Measurements from ENCODE around the gene SLAIN2.
"Not testable (repeated sequence)": the region's sequence is repeated elsewhere in the genome, so short reads cannot be mapped to it uniquely, and the experiment has no call there.

The SLAIN2 gene

GRCh38 chr4:48340965-48341775 is at the start of gene SLAIN2:
SLAIN2 (plus strand) TSS chr4:48341529; CDS start chr4:48341740, 211 bp downstream.
- peak; percentile 99 for DNase-seq (ENCODE audit: low read depth)

GRCh38 chr4:48292218-48292790 is 49.0 kb upstream of the SLAIN2 start:
- DNase-seq (ENCODE audit: low read depth) = not testable (repeated sequence)

GRCh38 chr4:48295116-48295515 is 46.2 kb upstream of the SLAIN2 start:
- no peak for DNase-seq (ENCODE audit: low read depth)

GRCh38 chr4:48296365-48296764 is 45.0 kb upstream of the SLAIN2 start:
- peak; percentile 4 for DNase-seq (ENCODE audit: low read depth)

GRCh38 chr4:48297256-48297846 is 44.0 kb upstream of the SLAIN2 start:
- DNase-seq (ENCODE audit: low read depth) = peak; percentile 63

- no peak for DNase-seq (ENCODE audit: low read depth)
Observed at GRCh38 chr4:48299560-48299959, 41.8 kb upstream of the SLAIN2 start.

- DNase-seq (ENCODE audit: low read depth) = peak; percentile 65
Observed at GRCh38 chr4:48300004-48300403, 41.3 kb upstream of the SLAIN2 start.

GRCh38 chr4:48305508-48305907 is 35.8 kb upstream of the SLAIN2 start:
- no peak for DNase-seq (ENCODE audit: low read depth)

- no peak for DNase-seq (ENCODE audit: low read depth)
Observed at GRCh38 chr4:48307528-48307927, 33.8 kb upstream of the SLAIN2 start.

- no peak for DNase-seq (ENCODE audit: low read depth)
Observed at GRCh38 chr4:48308901-48309300, 32.4 kb upstream of the SLAIN2 start.

- DNase-seq (ENCODE audit: low read depth) = no peak
Observed at GRCh38 chr4:48311896-48312295, 29.4 kb upstream of the SLAIN2 start.

GRCh38 chr4:48314746-48315145 is 26.6 kb upstream of the SLAIN2 start:
- not testable (repeated sequence) for DNase-seq (ENCODE audit: low read depth)

GRCh38 chr4:48315728-48316630 is 25.4 kb upstream of the SLAIN2 start:
- peak; percentile 75 for DNase-seq (ENCODE audit: low read depth)

GRCh38 chr4:48321312-48321711 is 20.0 kb upstream of the SLAIN2 start:
- no peak for DNase-seq (ENCODE audit: low read depth)

GRCh38 chr4:48322063-48322462 is 19.3 kb upstream of the SLAIN2 start:
- DNase-seq (ENCODE audit: low read depth) = no peak

GRCh38 chr4:48324281-48324680 is 17.0 kb upstream of the SLAIN2 start:
- DNase-seq (ENCODE audit: low read depth) = no peak

- DNase-seq (ENCODE audit: low read depth) = no peak
Observed at GRCh38 chr4:48329193-48329592, 12.1 kb upstream of the SLAIN2 start.

- DNase-seq (ENCODE audit: low read depth) = peak; percentile 94
Observed at GRCh38 chr4:48329976-48330375, 11.4 kb upstream of the SLAIN2 start.

- DNase-seq (ENCODE audit: low read depth) = peak; percentile 97
Observed at GRCh38 chr4:48331577-48332330, 9.6 kb upstream of the SLAIN2 start.

- no peak for DNase-seq (ENCODE audit: low read depth)
Observed at GRCh38 chr4:48332661-48333060, 8.7 kb upstream of the SLAIN2 start.

GRCh38 chr4:48333587-48333986 is 7.7 kb upstream of the SLAIN2 start:
- no peak for DNase-seq (ENCODE audit: low read depth)

Measured in iris pigment epithelial cell (primary cell).